Measurements from ENCODE around the gene IRF1. TPM values are rescaled to one million over a fixed set of nuclear protein-coding genes. Genes with fewer than 3 reads are reported as not detected.

IRF1 gene
- total and polyA plus RNA-seq, 2 of the 4 experiments (the other 2 are of a cell fraction): 11.1 to 18.9 TPM

GRCh38 chr5:132446621-132447020, 44.0 kb downstream of the IRF1 start:
- ChIA-PET POLR2A (ENCODE audit: unreplicated experiment) (no interaction called here), CTCF (interaction anchor here (0.8 kb wide), 1 partner anchor 10 kb away, joined by 3 read pairs; no protein-coding TSS in a partner anchor)
- Histone ChIP-seq H2AK5ac (ENCODE audit: low read depth, low read length) (peak overlapping the region; percentile 74; the same call in 1 of the 2 replicates), H2BK120ac (ENCODE audit: low read depth, low read length) (no peak overlapping the region), H3K27ac (ENCODE audit: insufficient read depth, low read length) (no peak overlapping the region), H4K8ac (ENCODE audit: low read depth in 2 of 2, low read length in 2 of 2) (no peak overlapping the region), H3K9me1 (ENCODE audit: insufficient read depth, low read length) (peaks cover 19% of the 10 kb centered on the region), H2AK9ac (replicated peaks; ENCODE audit: low read depth, low read length, poor library complexity) (peak overlapping the region; percentile 23), H4K5ac (ENCODE audit: low read depth, low read length) (no peak overlapping the region), H3K9ac (ENCODE audit: low read depth, low read length) (no peak overlapping the region), H3K4ac (ENCODE audit: low read depth, low read length) (peak overlapping the region; percentile 73), H4K91ac (ENCODE audit: insufficient read depth, low read depth, low read length) (no peak overlapping the region), H2BK20ac (ENCODE audit: low read depth, low read length) (peak overlapping the region; percentile 54), H3K4me1 (ENCODE audit: control insufficient read depth, insufficient read depth, low read length) (peaks cover 11% of the 10 kb centered on the region), H4K20me1 (ENCODE audit: insufficient read depth, low read length) (no peaks in the 10 kb centered on the region), H3K27me3 (ENCODE audit: control insufficient read depth, insufficient read depth, low read length) (no peaks in the 10 kb centered on the region), H3K4me2 (ENCODE audit: low read depth, low read length) (no peak overlapping the region), H3K4me3 (ENCODE audit: insufficient read depth, low read depth, low read length) (no peak overlapping the region), H3K9me3 (ENCODE audit: control insufficient read depth, insufficient read depth, low read length) (no peaks in the 10 kb centered on the region), H3K56ac (ENCODE audit: extremely low read depth, insufficient read depth, low read length) (no peak overlapping the region), H3K79me1 (ENCODE audit: low read depth in 1 of 2, low read length in 2 of 2) (peaks cover 18 to 36% of the 10 kb centered on the region in 2 experiments; a peak in 3 of 4 replicates), H3K14ac (replicated peaks; ENCODE audit: low read depth, low read length) (no peak overlapping the region), H3K36me3 (ENCODE audit: control insufficient read depth, insufficient read depth, low read length) (no peaks in the 10 kb centered on the region), H2AFZ (replicated peaks; ENCODE audit: low read length, poor library complexity) (no peak overlapping the region), H2BK5ac (ENCODE audit: low read depth, low read length, poor library complexity, severe bottlenecking) (no peak overlapping the region), H3K23ac (ENCODE audit: low read depth, low read length) (no peak overlapping the region), H3K18ac (ENCODE audit: low read depth, low read length) (no peak overlapping the region), H2BK15ac (ENCODE audit: low read depth, low read length) (no peak overlapping the region; the same call in 2 of the 3 replicates)
- TF ChIP-seq RAD21 (IDR thresholded peaks at IDR 0.05; ENCODE audit: low read length) (no peak), CTCF (conservative IDR thresholded peaks at IDR 0.05; ENCODE audit: low read depth, low read length) (no peak), NFE2L2 (IDR thresholded peaks at IDR 0.05; ENCODE audit: low read depth, low read length) (no peak), POLR2A (IDR thresholded peaks at IDR 0.05; ENCODE audit: low read depth, low read length) (no peak), ELK1 (IDR thresholded peaks at IDR 0.05; ENCODE audit: borderline replicate concordance, low read depth, low read length) (no peak), CHD1 (IDR thresholded peaks at IDR 0.05; ENCODE audit: low read depth, low read length) (no peak), MAFK (IDR thresholded peaks at IDR 0.05; ENCODE audit: low read depth, low read length) (no peak), USF2 (IDR thresholded peaks at IDR 0.05; ENCODE audit: low read depth, low read length) (no peak), CEBPB (IDR thresholded peaks at IDR 0.05; ENCODE audit: low read depth, low read length) (no peak), RCOR1 (IDR thresholded peaks at IDR 0.05; ENCODE audit: insufficient replicate concordance, low read length) (no peak), FOS (IDR thresholded peaks at IDR 0.05; ENCODE audit: low read depth, low read length) (no peak), BHLHE40 (IDR thresholded peaks at IDR 0.05; ENCODE audit: low read depth, low read length) (no peak), MXI1 (IDR thresholded peaks at IDR 0.05; ENCODE audit: borderline replicate concordance, low read depth, low read length) (no peak), SMC3 (IDR thresholded peaks at IDR 0.05; ENCODE audit: low read depth, low read length) (no peak), RFX5 (IDR thresholded peaks at IDR 0.05; ENCODE audit: low read depth, low read length) (no peak), MAZ (IDR thresholded peaks at IDR 0.05; ENCODE audit: borderline replicate concordance, low read depth, low read length) (no peak)
- BruUV-seq (replicated peaks): no TSS peak
- dilution Hi-C loops (cut with HindIII; ENCODE audit: low sequenced_read_pairs, unreplicated experiment): no loop called here
- DNase-seq (peak; percentile 75), ATAC-seq (ENCODE audit: low read depth) (peak; percentile 64)
- in situ Hi-C loops (cut with MboI; ENCODE audit: low sequenced_read_pairs): no loop called here
- WGBS, 2 experiments (ENCODE audit: extremely low coverage in 2 of 2, insufficient read length in 1 of 2): 83% methylated on average over 3 of the region's 6 CpGs; no CpG with 5 or more reads in 1 of the 2 experiments
- intact Hi-C loops (cut with micrococcal nuclease): no loop called here
